HPDE6-E6E7 (cell line): ENCODE measurements around the gene POLD3.
A peak's percentile ranks its signal among the peaks of the same experiment; 100 is the strongest.

Experiments
- DNase-seq: peaks from one replicate; pipeline ENCODE4 v3.0.0; 2011; ENCODE audit warnings: missing footprints; ENCODE audit errors: extremely low spot score

POLD3 gene

GRCh38 chr11:74672956-74673692 is 80.7 kb downstream of the POLD3 start:
- DNase-seq = peak; percentile 62

DNA sequence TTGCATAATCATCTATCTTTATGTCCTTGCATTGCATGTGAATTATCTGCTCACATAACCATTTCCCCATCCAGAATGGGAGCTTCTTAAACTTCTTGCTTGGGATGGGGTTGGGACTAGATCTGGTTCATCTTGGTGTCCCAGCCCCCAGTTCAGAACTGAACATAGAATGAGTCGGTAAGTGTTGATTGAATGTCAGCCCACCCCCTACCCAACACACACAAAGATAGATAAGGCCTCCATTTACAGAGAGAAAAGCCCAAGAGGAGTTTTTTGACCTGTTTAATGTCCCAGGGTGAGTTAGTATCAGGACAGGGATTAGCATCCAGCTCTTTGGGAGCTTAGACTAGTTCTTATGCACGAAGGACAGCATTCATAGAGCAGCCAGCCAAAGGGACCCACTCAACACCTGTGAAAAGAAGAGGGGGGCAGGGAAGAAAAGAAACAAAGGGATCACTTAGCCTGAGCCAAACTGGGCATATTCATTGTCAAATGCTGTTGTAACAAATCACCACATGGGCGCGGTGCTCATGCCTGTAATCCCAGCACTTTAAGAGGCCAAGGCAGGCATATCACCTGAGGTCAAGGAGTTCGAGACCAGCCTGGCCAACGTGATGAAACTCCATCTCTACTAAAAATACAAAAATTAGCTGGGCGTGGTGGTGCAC is 81.4 kb downstream of the POLD3 start:
- DNase-seq = no peak

DNA sequence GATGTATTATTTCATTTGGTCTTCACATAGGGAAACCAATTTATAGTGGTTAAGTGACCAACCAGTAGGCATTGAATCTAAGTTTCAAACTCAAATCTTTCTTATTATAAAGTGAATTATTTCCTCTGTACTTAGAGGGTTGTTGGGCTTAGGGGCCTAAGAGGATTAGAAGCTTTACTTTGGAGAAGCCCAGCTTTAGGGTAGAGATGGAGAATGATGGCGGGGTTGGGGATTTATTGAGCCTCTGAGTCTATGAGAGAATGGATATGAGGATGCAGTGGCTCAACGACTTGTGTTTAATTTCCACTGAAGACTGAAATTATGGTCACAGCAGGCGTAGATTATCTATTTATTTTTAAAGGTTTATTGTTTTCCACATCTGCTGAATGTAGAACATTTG is 83.4 kb downstream of the POLD3 start:
- DNase-seq = no peak

DNA sequence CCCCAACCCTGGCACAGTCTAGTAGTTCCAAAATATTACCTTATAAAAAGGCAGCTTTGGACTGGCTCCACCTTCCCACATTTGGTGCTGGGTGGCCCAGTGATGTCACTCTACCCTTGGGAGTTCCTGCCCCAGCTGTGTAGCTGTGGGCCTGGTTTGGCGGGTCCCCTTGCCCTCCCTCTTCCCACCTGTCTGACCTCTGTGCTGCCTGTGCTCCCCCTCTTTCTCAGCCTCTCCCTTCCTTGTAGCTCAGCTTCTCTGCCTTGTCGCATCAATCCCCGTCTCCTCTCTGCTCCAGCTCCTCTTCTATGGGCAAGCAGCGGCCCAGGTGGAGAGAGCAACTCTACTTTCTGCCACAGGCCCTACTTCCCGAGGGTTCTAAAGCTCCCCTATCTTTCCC is 84.2 kb downstream of the POLD3 start:
- no peak for DNase-seq

DNA sequence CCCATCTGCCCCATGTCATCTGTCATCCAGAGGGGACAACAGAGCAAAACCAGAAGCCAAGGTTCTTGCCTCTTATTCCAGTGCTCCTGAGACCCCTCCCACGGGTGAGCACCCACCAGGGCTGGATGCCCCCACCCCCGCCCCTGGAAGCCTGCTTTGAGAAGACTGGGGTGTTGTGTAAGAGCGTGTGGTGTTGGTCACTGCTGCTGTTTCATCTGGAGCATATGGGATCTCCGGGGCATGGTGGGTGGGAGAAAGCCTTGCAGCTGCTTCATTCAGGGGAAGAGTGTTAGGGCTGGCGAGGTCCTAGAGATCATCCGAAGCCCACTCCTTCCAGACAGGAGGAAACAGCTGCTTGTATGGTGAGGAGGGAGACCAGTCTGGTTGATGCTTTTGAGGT is 84.7 kb downstream of the POLD3 start:
- DNase-seq = no peak

DNA sequence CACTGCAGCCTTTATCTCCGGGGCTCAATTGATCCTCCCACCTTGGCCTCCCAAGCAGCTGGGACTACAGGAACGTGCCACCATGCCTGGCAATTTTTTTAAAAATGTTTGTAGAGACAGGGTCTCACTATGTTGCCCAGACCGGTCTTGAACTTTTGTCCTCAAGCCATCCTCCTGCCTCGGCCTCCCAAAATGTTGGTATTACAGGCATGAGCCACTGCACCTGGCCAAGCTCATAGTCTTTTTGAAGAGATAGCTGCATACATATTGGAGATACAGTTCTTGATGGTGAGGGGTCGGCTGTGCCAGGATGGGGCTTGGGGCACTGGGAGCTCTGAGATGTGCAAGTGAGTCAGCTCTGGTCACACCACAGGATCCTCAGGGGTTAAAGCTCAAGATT is 85.7 kb downstream of the POLD3 start:
- no peak for DNase-seq

GRCh38 chr11:74678591-74679512 is 86.5 kb downstream of the POLD3 start:
- no peak for DNase-seq

- DNase-seq = no peak
Measured at GRCh38 chr11:74679513-74679865, 87.1 kb downstream of the POLD3 start.

DNA sequence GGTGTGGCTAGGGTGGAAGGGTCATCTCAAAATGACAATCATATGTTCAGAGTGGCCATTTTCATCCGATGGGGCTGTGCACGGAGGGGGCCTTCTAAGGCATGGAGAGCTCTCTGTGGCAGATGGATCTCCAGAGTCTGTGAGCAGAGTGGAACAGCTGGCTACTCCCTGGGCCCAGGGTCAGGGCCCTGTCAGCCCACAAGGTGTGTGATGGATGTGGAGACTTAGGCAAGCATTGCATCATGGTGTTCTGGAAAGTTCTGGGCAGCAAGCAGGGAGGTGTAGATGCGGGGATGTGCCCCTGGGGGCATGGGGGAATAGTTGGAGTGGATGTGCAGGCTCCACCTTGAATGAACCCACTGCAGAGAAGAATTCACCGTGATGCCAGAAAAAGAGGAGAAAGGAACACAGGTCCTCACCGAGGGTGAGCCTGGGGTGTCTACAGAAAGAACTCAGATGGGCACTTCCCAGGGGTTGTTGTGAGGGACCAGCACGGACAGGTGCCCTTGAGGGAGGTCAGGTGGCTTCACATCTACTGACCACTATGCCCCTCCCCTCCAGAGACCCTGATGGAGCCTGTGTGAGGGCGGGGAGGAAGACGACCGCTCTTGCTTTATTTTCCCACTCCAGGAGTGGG is 87.8 kb downstream of the POLD3 start:
- no peak for DNase-seq

DNA sequence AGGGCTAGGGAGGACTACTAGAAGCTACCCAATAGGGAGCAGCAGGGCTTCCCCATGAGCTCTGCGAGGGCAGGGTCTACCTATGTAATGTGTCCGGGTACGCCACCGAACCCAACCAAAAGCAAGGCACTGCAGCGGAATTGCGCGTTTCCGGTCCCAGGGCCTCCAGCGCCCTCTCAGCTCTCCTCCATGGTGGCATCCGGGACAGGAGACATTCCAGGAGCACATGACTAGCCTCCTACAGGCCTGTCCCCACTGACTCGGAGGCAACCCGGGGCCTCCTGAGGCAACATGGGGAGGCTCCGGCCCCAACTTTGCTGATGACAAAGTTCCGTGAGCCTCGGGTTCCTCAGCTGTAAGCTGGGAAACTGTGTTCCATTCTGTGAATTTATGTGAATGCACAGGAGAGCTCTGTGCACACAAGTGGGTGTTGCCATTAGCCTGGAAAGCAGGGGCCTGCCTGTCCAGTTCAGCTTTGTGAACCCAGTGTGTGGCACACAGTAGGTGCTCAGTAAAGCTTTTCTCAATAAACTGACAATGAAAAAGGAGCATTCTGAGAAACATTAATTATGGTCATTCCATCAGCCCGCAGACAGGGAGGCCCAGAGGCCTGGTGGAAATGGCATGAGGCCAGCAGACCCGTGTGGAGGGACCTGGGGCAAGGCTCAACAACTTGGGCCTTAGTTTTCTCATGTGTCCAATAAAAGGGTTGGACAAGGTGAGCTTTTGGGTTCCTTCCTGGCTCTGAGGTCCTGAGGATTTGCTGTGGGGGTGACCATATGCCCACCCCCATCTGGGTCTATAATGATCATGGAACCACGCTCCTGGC is 88.5 kb downstream of the POLD3 start:
- DNase-seq = no peak

DNA sequence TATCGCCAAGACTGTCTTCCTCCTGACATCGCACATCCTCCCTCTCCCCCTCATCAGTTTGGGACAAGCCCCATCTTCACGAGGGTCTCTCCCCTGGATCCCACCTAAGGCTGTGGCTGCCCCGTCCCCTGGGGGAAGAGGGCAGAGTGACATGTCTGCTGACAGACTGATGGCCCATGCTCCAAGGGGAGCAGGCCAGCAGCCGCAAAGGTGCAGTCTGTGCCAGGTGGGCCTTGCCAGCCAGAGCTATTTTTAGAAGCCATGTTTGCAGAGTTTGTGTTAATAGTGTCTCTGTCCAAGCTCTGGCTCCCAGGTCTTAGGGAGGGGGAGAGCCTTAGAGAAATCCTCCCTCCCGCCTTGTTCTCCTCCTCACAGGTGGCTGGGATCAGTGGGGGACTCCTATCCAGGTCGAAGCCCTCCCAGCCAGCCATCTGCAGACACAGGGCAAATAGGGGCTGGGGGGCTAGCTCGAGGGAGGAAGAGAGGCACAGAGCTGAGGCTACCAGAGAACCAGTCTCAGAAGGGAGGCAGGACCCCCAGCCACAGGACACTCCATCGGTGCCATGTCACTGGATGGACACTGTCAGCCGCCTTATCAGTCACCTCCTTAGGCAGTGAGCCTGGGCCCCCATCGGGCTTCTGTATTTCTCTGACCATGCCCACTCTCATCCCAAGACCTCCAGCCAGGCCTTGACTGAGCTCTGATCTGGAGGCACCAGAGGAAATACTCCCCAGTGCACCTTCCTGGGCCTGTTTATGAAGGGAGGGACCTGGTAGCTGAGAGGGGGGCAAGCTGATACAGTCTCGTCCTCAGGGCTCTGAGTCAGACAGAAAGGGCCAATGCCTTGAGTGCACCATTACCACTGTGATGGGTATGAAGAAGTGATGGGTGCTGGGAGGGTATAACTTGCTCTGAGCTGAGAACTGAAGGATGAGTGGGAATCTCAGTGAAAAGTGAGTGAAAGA is 89.6 kb downstream of the POLD3 start:
- no peak for DNase-seq

DNA sequence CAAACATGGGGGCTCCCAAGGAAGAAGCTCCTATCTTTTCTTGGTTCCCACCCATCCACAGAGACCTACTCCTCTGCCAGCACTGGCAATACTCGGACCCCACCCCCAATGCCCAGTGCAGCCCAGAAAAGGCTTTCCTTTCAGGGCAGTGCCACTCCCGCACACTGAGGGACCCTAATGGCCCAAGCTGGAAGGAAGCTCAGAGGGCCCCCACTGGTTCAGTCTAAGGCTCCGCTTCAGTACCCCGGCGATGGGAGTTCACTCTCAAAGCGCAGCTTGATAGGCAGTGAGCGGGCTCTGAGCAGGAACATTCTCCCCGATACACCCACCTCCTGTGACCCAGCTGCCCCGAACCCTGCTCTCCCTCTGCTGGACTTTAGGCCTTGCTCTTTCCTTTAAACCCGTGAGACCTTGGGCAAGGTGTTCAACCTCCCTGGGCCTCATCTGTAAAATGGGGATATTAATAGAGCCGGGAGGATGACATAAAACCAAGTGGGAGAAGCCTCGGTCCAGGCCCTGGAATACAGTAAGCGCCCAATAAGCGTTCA is 90.4 kb downstream of the POLD3 start:
- no peak for DNase-seq

GRCh38 chr11:74683279-74683871 is 91.0 kb downstream of the POLD3 start:
- DNase-seq = no peak

GRCh38 chr11:74683941-74684481 is 91.6 kb downstream of the POLD3 start:
- no peak for DNase-seq

DNA sequence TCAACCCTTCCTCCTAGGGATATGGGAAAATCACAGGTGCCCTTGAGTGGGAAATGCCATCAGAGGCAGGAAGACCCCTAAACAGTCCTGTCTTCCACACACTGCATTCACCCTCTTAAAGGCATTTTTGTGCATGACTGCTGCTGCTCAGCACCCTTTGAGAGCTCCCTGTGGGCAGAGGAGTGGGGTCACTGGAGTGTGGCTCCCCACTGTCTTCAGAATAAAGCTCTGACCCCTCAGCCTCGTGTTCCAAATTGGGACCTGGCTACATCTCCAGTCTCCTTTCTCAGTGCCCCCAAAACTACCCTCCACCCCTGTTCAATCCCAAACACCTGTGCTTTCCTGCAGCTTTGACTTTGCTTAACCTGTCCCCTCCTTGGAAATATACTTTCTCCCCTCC is 92.3 kb downstream of the POLD3 start:
- no peak for DNase-seq

DNA sequence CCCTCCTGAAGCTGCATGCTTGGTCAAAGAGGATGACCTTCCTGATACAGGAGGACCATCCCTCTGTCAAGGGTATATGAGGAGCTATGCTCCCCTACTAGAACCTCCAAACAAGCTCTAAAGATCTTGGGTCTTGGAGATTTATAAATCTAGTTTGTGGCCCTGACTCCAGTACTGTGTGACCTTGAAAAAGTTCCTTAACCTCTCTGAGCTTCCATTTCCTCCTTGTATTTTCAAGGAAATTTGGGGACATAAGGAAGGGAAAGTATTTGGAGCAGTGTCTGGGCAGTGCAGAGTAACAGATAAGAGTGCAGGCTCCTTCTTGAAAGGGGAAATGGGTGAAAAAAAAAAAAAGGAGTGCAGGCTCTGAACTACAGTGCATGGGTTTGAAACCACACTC is 93.0 kb downstream of the POLD3 start:
- DNase-seq = no peak

DNA sequence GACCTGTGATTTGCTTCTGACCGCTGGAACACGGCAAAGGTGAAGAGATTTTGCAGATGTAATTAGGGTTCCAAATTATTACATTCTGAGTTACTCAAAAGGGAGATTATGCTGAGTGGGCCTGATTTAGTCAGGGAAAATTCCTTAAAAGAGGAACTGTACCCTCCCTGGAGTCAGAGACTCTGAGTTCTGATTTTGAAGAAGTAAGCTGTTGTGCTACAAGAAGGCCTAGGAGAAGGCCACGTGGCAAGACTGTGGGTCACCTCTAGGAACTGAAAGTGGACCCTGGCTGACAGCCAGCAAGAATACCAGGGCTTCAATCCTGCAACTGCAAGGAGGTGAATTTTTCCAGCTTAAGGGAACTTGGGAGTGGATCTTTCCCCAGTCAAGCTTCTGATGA is 93.5 kb downstream of the POLD3 start:
- DNase-seq = no peak

GRCh38 chr11:74686792-74687191 is 94.4 kb downstream of the POLD3 start:
- no peak for DNase-seq
